Loucy (cell line): ENCODE results near the gene CCHCR1.

Experiments
- H2AFZ ChIP-seq: fragments of 200-600 bp; sonication (generic); 2 replicates; pipeline ENCODE4 v1.6.0; 2016; ENCODE audit warnings: antibody characterized with exemption, mild to moderate bottlenecking, low read length, moderate library complexity
- H3F3A ChIP-seq: fragments of 200-600 bp; 2 replicates; pipeline ENCODE4 v1.6.0; 2016; ENCODE audit warnings: antibody characterized with exemption, low read depth, mild to moderate bottlenecking
- H3K27me3 ChIP-seq: fragments of 200-600 bp; sonication (generic); 2 replicates; pipeline ENCODE4 v1.6.1; 2014; ENCODE audit warnings: low read length, mild to moderate bottlenecking; ENCODE audit not compliant: insufficient read depth, poor library complexity, severe bottlenecking
- H3K36me3 ChIP-seq: fragments of 200-600 bp; sonication (generic); 2 replicates; pipeline ENCODE4 v1.6.1; 2016; ENCODE audit warnings: low read length; ENCODE audit not compliant: insufficient read depth
- H3K4me1 ChIP-seq: fragments of 200-600 bp; sonication (generic); 2 replicates; pipeline ENCODE4 v1.5.1; 2014; ENCODE audit warnings: low read length, mild to moderate bottlenecking; ENCODE audit not compliant: insufficient read depth, poor library complexity, severe bottlenecking
- H3K4me2 ChIP-seq: fragments of 200-600 bp; sonication (generic); 2 replicates; pipeline ENCODE4 v1.6.0; 2014; ENCODE audit warnings: antibody characterized with exemption, low read length, low read depth, mild to moderate bottlenecking; ENCODE audit not compliant: poor library complexity, severe bottlenecking
- H3K4me3 ChIP-seq: fragments of 200-600 bp; sonication (generic); 2 replicates; pipeline ENCODE4 v1.5.1; 2014; ENCODE audit warnings: low read length, mild to moderate bottlenecking, mixed read lengths; ENCODE audit not compliant: poor library complexity, severe bottlenecking
- H3K79me2 ChIP-seq: fragments of 200-600 bp; sonication (generic); 2 replicates; pipeline ENCODE4 v1.6.1; 2014; ENCODE audit warnings: low read length; ENCODE audit not compliant: insufficient read depth
- H3K9ac ChIP-seq: fragments of 200-600 bp; sonication (generic); 2 replicates; pipeline ENCODE4 v1.6.0; 2014; ENCODE audit warnings: mild to moderate bottlenecking, low read depth, low read length, moderate library complexity; ENCODE audit not compliant: poor library complexity, severe bottlenecking
- H3K9me2 ChIP-seq: fragments of 200-600 bp; sonication (generic); replicated peaks from 2 replicates; pipeline ENCODE4 v1.6.1; 2016; ENCODE audit warnings: low read depth, low read length, mixed read lengths
- H3K9me3 ChIP-seq: fragments of 200-600 bp; sonication (generic); 2 replicates; pipeline ENCODE4 v1.6.1; 2014; ENCODE audit warnings: mild to moderate bottlenecking, antibody characterized with exemption, low read length, low read depth; ENCODE audit not compliant: insufficient read depth
- H4K20me1 ChIP-seq: fragments of 200-600 bp; sonication (generic); 2 replicates; pipeline ENCODE4 v1.6.0; 2014; ENCODE audit warnings: antibody characterized with exemption, low read length, mild to moderate bottlenecking; ENCODE audit not compliant: insufficient read depth, poor library complexity, severe bottlenecking
- EZH2phosphoT487 ChIP-seq: fragments of 200-600 bp; IDR thresholded peaks from 2 replicates; pipeline ENCODE4 v1.6.1; 2018; ENCODE audit warnings: antibody characterized with exemption, mild to moderate bottlenecking, moderate library complexity, borderline replicate concordance
- TF ChIP-seq, protein P1 (sequence below): fragments of 200-600 bp; sonication (generic); conservative IDR thresholded peaks from 2 replicates; pipeline ENCODE4 v1.5.1; 2014; ENCODE audit warnings: mild to moderate bottlenecking, antibody characterized with exemption, low read length

Gene CCHCR1

GRCh38 chr6:31180500-31180899 is 22.9 kb upstream of the CCHCR1 start:
- H2AFZ ChIP-seq, result peak overlapping the region; percentile 43; the same call in 1 of the 2 replicates
- TF ChIP-seq EZH2phosphoT487, result no peak
- TF ChIP-seq, protein P1, sequence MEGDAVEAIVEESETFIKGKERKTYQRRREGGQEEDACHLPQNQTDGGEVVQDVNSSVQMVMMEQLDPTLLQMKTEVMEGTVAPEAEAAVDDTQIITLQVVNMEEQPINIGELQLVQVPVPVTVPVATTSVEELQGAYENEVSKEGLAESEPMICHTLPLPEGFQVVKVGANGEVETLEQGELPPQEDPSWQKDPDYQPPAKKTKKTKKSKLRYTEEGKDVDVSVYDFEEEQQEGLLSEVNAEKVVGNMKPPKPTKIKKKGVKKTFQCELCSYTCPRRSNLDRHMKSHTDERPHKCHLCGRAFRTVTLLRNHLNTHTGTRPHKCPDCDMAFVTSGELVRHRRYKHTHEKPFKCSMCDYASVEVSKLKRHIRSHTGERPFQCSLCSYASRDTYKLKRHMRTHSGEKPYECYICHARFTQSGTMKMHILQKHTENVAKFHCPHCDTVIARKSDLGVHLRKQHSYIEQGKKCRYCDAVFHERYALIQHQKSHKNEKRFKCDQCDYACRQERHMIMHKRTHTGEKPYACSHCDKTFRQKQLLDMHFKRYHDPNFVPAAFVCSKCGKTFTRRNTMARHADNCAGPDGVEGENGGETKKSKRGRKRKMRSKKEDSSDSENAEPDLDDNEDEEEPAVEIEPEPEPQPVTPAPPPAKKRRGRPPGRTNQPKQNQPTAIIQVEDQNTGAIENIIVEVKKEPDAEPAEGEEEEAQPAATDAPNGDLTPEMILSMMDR, result no peak
- H3K79me2 ChIP-seq, result peaks cover 3% of the 10 kb centered on the region; the same call in 1 of the 2 replicates
- no peaks in the 10 kb centered on the region for H3K9me3 ChIP-seq
- H3K9me2 ChIP-seq, result no peaks in the 10 kb centered on the region
- peak overlapping the region; percentile 75 for H3K4me3 ChIP-seq
- no peaks in the 10 kb centered on the region for H3K4me1 ChIP-seq
- H3F3A ChIP-seq, result no peaks in the 10 kb centered on the region
- no peaks in the 10 kb centered on the region for H4K20me1 ChIP-seq
- H3K27me3 ChIP-seq, result no peaks in the 10 kb centered on the region
- H3K4me2 ChIP-seq, result peak overlapping the region; percentile 60
- H3K36me3 ChIP-seq, result no peaks in the 10 kb centered on the region
- H3K9ac ChIP-seq, result peak overlapping the region; percentile 65

DNA sequence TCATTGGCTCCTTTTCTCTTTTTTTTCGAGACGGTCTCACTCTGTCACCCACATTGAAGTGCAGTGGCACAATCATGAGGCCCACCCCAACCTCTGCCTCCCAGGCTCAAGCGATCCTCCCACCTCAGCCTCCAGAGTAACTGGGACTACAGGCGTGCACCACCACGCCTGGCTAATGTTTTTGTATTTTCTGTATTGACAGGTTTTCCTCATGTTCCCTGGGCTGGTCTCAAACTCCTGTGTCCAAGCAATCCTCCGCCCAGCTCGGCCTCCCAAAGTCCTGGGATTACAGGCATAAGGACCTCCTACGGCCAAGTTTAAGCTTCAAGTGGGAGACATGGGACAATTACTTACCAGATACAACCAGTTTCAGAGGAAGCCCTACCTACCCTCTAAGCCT is 22.3 kb upstream of the CCHCR1 start:
- Histone ChIP-seq H3K27me3 (no peaks in the 10 kb centered on the region), H3K9me2 (no peaks in the 10 kb centered on the region), H3K9ac (peak overlapping the region; percentile 65), H3K4me3 (peak overlapping the region; percentile 75), H3K79me2 (peaks cover 3% of the 10 kb centered on the region; the same call in 1 of the 2 replicates), H3F3A (no peaks in the 10 kb centered on the region), H3K9me3 (no peaks in the 10 kb centered on the region), H3K36me3 (no peaks in the 10 kb centered on the region), H3K4me1 (no peaks in the 10 kb centered on the region), H4K20me1 (no peaks in the 10 kb centered on the region), H3K4me2 (peak overlapping the region; percentile 60), H2AFZ (no peak overlapping the region)
- TF ChIP-seq, protein P1, result no peak
- no peak for TF ChIP-seq EZH2phosphoT487

- H2AFZ ChIP-seq, result no peak overlapping the region
- peak overlapping the region; percentile 17 for H3K4me2 ChIP-seq
- H3K36me3 ChIP-seq, result no peaks in the 10 kb centered on the region
Observed at GRCh38 chr6:31179042-31179386, 21.4 kb upstream of the CCHCR1 start.

More at GRCh38 chr6:31179042-31179386, 21.4 kb upstream of the CCHCR1 start:
- H3K9ac ChIP-seq, result no peak overlapping the region
- H3K27me3 ChIP-seq, result no peaks in the 10 kb centered on the region
- no peaks in the 10 kb centered on the region for H3K9me2 ChIP-seq
- no peaks in the 10 kb centered on the region for H3F3A ChIP-seq
- no peaks in the 10 kb centered on the region for H4K20me1 ChIP-seq
- H3K9me3 ChIP-seq, result no peaks in the 10 kb centered on the region
- no peak overlapping the region for H3K4me3 ChIP-seq
- H3K79me2 ChIP-seq, result peaks cover 3% of the 10 kb centered on the region; the same call in 1 of the 2 replicates
- TF ChIP-seq, protein P1, result no peak
- TF ChIP-seq EZH2phosphoT487, result no peak
- no peaks in the 10 kb centered on the region for H3K4me1 ChIP-seq
